Left renal cortex interstitium (tissue), 4 donors: ENCODE data around the gene RPS4Y1. TPM values are rescaled to one million over a fixed set of nuclear protein-coding genes. Genes with fewer than 3 reads are reported as not detected.

Experiments used
- DNase-seq, 4 donors: peaks; one replicate each; pipeline ENCODE4 v3.0.0-alpha.2; 2013; ENCODE audit warnings: low read depth in 4 of 4, low spot score in 2 of 4, missing footprints in 1 of 4
- polyA plus RNA-seq, 4 donors: library from polyadenylated mRNA; unstranded; fragments of 120-200 nt; gene quantifications; one replicate each; pipeline ENCODE4 v1.2.1, GENCODE V29; 2013; ENCODE audit not compliant: insufficient read length in 4 of 4

Gene RPS4Y1
- polyA plus RNA-seq, 4 donors, result 602 to 778 (median 633) TPM

DNA sequence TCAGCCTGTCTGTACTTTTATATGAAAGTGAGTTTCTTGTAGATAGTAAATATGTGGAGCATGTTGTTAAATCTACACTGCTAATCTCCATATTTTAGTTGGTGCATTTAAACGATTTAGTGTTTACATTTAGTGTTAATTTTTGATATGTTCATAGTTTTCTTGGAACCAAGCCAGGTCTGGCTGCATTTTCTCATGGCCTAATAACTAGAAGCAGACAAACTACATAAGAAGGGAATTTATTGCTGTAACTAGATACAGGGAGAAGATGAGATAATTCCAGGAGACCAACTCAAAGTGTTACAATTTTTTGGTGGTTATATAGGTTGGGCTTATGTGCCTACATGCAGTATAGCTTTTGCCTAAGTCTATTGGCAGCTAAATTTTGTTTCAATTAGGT lies 32.8 kb downstream of the RPS4Y1 start:
- DNase-seq, result no peak

DNA sequence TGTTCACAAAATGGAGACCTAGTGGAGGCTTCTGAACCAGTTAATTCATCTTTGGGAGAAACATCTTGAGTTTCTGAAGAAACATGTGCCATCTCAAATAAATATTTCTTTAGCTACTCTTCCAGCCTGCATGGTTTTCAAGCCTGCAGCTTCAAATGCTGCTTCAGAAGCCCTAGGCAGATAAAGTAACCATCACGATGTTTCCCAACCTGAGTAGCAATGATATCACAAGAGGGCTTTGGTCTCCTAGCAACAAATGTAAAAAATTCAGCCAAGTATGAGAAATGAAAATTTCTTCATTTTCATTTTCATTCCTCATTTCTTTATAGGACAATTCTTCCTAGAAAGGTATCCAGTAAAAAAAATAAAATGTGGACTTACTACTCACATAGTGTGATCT lies 42.2 kb downstream of the RPS4Y1 start:
- DNase-seq, result no peak

DNA sequence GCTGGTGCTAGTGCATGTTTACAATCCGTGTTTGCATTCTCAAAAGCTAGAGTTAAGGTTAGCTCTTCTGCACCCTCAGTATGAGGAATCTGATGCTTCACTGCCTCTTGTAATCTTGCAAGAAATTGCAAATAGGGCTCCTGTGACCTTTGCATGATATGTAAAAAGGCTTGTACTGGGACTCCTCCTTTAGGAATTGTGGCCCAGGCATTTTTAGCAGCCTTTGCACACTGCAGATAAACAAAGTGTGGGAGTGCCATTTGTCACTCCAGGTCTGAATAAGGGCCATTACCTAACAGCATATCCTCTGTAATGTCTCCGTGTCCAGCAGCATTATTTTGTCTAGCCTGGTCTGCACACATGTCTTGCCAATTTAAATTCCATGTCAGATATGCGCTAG lies 44.5 kb downstream of the RPS4Y1 start:
- no peak for DNase-seq

DNA sequence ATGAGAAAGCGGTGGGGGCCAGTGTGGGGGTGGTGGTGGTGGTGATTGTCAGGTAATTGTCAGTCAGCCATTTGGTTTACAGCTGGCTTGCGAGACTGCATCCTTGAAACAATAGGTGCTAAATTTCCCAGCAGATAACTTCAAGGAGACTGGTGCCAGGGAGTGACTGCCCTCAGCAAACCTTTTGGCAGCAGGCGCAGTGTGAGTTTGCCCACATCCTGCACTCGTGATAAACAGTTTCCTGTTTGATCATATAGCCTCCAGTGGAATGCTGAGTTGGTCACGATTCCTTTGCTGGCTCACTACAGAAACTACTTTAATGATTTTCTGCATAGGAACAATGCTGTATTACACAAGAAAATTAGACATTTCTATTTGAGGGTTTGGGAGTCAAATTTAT lies 46.0 kb downstream of the RPS4Y1 start:
- DNase-seq, result no peak

DNA sequence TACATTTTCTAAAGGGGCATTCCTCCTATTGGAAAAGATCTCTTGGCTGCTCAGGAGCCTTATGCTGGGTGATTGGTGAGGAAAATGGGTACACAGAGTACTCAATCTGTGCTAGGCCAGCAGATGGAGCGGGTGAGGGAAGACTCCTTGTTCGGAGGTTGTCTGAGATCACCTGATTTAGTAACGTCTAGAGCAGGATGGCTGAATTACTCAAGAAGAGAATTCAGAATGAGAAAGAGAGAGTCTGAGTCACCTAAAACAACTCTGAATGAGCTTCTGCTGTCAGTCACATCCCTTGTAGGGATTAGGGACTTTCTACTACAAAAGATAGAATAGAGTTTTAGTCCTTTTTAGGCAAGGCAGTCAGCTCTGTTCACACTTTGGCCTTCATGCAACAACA lies 46.6 kb downstream of the RPS4Y1 start:
- no peak for DNase-seq

DNA sequence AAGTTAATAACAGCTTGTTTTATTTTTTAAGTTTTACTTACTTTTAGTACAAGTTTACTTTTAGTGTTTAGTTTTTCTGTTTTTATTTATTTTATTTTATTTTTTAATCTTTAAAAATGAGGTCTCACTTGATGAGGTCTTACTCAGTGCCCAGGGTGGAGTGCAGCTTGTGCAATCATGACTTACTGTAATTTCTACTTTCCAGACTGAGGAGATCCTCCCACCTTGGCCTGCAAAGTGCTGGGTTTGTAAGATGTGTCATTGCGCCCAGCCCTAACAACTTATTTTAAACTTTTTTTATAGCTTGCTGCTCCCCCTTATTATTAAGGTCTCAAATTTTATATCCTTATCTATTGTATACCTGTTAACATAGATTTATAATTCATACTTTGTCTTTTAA lies 52.1 kb downstream of the RPS4Y1 start:
- no peak for DNase-seq

DNA sequence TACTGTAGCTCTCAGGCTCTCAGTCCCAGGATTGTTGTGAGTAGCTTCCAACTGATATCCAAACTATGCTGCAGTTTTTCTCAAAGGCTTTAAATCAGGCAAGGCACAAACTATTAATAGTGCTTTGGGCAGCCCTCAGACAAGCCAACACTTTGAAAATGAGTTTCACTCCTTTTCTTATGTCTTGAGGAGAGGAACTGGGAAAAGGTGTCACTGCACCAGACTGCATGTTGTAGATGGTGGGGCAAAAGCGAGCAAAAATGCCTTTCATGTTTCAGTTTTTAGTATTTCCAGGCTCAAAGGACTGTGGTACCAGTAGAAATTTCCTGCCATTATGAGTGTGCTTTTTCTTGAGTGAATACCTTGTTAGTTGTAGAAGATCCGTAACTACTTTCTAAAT lies 54.6 kb downstream of the RPS4Y1 start:
- no peak for DNase-seq

DNA sequence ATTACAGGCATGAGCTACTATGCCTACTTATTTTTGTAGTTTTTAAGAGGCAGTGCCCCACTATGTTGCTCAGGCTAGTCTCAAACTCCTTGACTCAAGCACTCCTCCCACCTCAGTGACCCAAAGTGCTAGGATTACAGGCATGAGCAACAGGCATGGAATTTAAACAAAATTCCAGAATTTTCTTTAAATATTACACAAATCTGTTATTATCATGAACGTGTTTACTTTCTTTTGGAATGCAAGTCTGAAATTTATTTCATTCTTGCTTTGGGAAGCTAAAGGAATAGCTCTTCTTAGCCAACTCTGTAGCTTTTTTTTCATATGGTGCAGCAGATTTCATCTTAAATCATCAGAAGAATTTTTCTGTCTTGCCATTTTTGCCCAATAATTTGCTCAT lies 66.0 kb downstream of the RPS4Y1 start:
- no peak for DNase-seq

DNA sequence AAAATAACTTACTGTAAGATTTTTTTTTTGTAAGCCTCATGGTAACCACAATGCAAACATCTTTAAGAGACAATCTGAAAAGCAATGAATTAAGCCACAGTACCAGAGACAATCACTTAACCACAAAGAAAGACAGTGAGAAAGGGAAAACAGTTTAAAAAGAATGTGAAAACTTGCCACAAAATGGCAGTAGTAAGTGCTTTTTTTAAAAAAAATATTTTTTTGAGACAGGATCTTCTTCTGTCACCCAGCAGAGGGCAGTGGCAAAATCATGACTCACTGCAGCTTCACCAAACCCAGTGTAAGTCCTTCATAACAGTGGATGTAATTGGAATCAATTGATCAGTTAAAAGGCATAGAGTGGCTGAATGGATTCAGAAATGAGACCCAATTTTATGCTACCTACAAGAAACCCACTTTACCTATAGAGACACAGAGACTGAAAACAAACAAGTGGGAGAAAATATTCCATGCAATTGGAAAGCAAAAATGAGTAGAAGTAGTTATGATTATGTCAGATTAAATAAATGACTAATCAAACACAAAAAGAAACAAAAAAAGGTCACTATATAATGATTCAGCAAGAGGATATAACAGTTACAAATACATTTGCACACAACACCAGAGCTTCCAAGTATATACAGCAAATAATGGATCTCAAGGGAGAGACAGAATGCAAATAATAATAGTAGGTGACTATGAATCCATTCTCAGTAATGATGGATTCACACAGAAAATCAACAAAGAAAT lies 71.8 kb downstream of the RPS4Y1 start:
- DNase-seq, result no peak

Other genes with a start within 250 kb of the RPS4Y1 start
- gene SRY, start 53.9 kb upstream of the RPS4Y1 start, polyA plus RNA-seq, result 1 to 10 TPM; 1.7 to 2.8 (median 2.0) TPM
- gene ZFY, start 93.8 kb downstream of the RPS4Y1 start, polyA plus RNA-seq, result 10 to 100 TPM; 14.2 to 18.9 (median 16.5) TPM